Upper lobe of left lung (tissue), 6 donors: ENCODE results near the gene DENND2D. TPM values are rescaled to one million over a fixed set of nuclear protein-coding genes. Genes with fewer than 3 reads are reported as not detected.

ENCODE experiments used
- ATAC-seq, 2 donors: fragments of 200-7000 bp; cut with Tn5 transposase; one replicate each; pipeline ENCODE4 v1.9.1; 2022; ENCODE audit warnings: mild to moderate bottlenecking in 2 of 2, moderate library complexity in 2 of 2; ENCODE audit not compliant: low FRiP score in 2 of 2
- DNase-seq, 2 donors: peaks; one replicate each; pipeline ENCODE4 v3.0.0-alpha.2; 2019 to 2020
- H3K27ac ChIP-seq, 4 donors: fragments of 200-600 bp; sonication (generic); one replicate each; pipeline ENCODE4 v1.5.1; 2016 to 2019
- H3K27me3 ChIP-seq, 4 donors: fragments of 200-600 bp; sonication (generic); one replicate each; pipeline ENCODE4 v1.5.1; 2017 to 2019
- H3K36me3 ChIP-seq, 4 donors: fragments of 200-600 bp; sonication (generic); one replicate each; pipeline ENCODE4 v1.5.1; 2016 to 2019
- H3K4me1 ChIP-seq, 4 donors: fragments of 200-600 bp; sonication (generic); one replicate each; pipeline ENCODE4 v1.5.1; 2018 to 2019
- H3K4me3 ChIP-seq, 4 donors: fragments of 200-600 bp; sonication (generic); one replicate each; pipeline ENCODE4 v1.5.1; 2017 to 2019; ENCODE audit warnings: mild to moderate bottlenecking in 2 of 4, moderate library complexity in 1 of 4
- H3K9me3 ChIP-seq, 4 donors: fragments of 200-600 bp; sonication (generic); one replicate each; pipeline ENCODE4 v1.5.1; 2018 to 2019
- EP300 ChIP-seq, 4 donors: sonication (generic); formaldehyde crosslinking; IDR thresholded peaks; one replicate each; pipeline ENCODE4 v1.5.1; 2017; ENCODE audit warnings: antibody characterized with exemption in 4 of 4, control low read depth in 2 of 4
- POLR2A ChIP-seq, 4 donors: fragments of 450-650 bp; IDR thresholded peaks; one replicate each; pipeline ENCODE4 v1.5.1; 2016 to 2017; ENCODE audit warnings: antibody characterized with exemption in 4 of 4, mild to moderate bottlenecking in 2 of 4
- POLR2AphosphoS5 ChIP-seq, 2 donors: sonication (generic); formaldehyde crosslinking; IDR thresholded peaks; one replicate each; pipeline ENCODE4 v1.5.1; 2017; ENCODE audit warnings: antibody characterized with exemption in 2 of 2
- WGBS, 2 donors: methylation state at CpG; one replicate each; pipeline ENCODE4 v1.1.5; 2017 to 2018; 5-methylcytosine and 5-hydroxymethylcytosine counted together
- total RNA-seq, 6 donors: library from RNA; depleted of rRNA in 4 of 6; stranded (reverse); fragments of >200 nt in 4 of 6; gene quantifications; one replicate each; pipeline versions ENCODE4 v1.1.0 to v1.2.1, GENCODE V29; 2016 to 2021
- TF ChIP-seq, protein P1 (sequence below), 6 experiments: fragments of 450-650 bp in 4 of 6; fragments of 200-600 bp in 2 of 6; sonication (generic) in 2 of 6; IDR thresholded peaks; one replicate each; pipeline ENCODE4 v1.5.1; 2016 to 2019; ENCODE audit warnings: antibody characterized with exemption in 6 of 6
- donor health status: DM: no; HTN: no; CAD: no; lungs with moderate emphysema.
- donor health status: DM: no; HTN: yes; CAD: no; lungs with severe emphysema.

Gene DENND2D
- total RNA-seq, 6 donors from 2014 or later, result 44.4 to 154 (median 64.8) TPM

DNA sequence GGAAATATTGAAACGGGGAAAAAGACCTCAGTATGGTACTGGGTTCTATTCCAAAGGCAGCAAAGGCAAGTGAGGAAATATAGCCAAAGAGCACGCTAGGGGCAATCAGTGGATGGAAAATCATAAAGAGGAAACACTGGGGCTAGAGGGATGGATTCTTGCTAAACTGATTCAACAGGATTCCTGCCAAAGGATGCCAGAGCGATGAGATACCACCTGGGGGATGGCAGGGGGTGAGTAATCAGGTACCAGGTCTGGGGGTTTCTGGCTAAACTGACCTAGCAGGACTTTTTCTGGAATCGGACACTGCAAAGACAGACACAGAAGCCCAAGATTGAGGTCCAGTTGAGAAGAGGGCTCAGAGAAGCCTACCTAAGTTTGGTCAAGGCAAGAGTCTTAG, 33.8 kb upstream of the DENND2D start:
- H3K36me3 ChIP-seq, result no peaks in the 10 kb centered on the region
- DNase-seq, result no peak
- TF ChIP-seq POLR2AphosphoS5 (IDR thresholded peaks at IDR 0.05) (no peak), EP300 (IDR thresholded peaks at IDR 0.05) (no peak), POLR2A (IDR thresholded peaks at IDR 0.05) (no peak)
- TF ChIP-seq, protein P1, sequence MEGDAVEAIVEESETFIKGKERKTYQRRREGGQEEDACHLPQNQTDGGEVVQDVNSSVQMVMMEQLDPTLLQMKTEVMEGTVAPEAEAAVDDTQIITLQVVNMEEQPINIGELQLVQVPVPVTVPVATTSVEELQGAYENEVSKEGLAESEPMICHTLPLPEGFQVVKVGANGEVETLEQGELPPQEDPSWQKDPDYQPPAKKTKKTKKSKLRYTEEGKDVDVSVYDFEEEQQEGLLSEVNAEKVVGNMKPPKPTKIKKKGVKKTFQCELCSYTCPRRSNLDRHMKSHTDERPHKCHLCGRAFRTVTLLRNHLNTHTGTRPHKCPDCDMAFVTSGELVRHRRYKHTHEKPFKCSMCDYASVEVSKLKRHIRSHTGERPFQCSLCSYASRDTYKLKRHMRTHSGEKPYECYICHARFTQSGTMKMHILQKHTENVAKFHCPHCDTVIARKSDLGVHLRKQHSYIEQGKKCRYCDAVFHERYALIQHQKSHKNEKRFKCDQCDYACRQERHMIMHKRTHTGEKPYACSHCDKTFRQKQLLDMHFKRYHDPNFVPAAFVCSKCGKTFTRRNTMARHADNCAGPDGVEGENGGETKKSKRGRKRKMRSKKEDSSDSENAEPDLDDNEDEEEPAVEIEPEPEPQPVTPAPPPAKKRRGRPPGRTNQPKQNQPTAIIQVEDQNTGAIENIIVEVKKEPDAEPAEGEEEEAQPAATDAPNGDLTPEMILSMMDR (IDR thresholded peaks at IDR 0.05), result no peak
- no peak overlapping the region for H3K27ac ChIP-seq
- H3K27me3 ChIP-seq, result no peaks in the 10 kb centered on the region
- ATAC-seq, result no peak
- H3K4me3 ChIP-seq, result no peak overlapping the region
- 89 to 93% methylated on average over 4 of the region's 4 CpGs for WGBS, 2 donors
- H3K4me1 ChIP-seq, result peaks cover 0 to 3% (median 0%) of the 10 kb centered on the region in 4 donors
- no peaks in the 10 kb centered on the region for H3K9me3 ChIP-seq

DNA sequence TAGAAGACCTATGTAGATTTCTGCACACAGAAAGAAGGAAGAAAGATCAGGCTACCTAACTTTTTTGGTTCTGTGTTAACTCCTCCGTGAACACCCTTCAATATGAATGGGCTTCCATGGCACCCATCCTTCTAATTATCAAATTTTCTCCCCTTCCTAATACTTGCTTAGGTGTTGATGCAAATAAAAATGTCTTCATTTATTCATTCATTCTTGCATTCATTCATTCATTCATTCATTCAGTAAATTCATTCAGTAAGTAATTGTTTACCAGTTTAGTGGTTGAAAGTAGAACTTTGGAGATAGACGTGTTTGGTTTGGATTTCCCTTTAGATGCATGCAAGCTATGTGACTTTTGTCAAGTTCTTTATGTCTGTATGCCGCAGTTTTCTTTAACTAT, 31.7 kb upstream of the DENND2D start:
- H3K4me3 ChIP-seq, result no peak overlapping the region
- no peak for TF ChIP-seq POLR2A (IDR thresholded peaks at IDR 0.05)
- no peak for TF ChIP-seq EP300 (IDR thresholded peaks at IDR 0.05)
- TF ChIP-seq, protein P1 (IDR thresholded peaks at IDR 0.05), result no peak
- TF ChIP-seq POLR2AphosphoS5 (IDR thresholded peaks at IDR 0.05), result no peak
- no peaks in the 10 kb centered on the region for H3K27me3 ChIP-seq
- H3K9me3 ChIP-seq, result no peaks in the 10 kb centered on the region
- peaks cover 4 to 18% (median 14%) of the 10 kb centered on the region in 4 donors for H3K4me1 ChIP-seq
- ATAC-seq (no peak), DNase-seq (no peak)
- no peaks in the 10 kb centered on the region for H3K36me3 ChIP-seq
- WGBS, 2 donors, result 92 to 95% methylated on average over 3 of the region's 3 CpGs
- H3K27ac ChIP-seq, result no peak overlapping the region

DNA sequence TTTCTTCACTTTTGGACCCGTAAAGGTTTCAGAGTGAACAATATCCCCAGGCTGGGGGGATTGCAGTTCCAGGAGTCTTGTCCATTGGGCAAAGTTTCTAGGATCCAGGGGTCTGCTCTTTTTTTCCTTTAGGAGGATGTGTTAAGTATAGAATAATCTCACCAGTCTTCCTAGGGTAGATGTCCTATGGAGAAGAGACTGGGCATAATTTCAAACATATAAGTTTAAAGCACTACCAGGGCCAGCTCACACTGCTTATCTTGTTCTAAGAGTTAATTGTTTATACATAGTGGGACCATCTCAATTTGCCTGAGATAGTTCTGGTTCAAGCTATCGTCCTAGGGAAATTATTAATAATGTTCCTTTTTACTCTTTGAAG, 28.3 kb upstream of the DENND2D start:
- no peak for ATAC-seq
- Histone ChIP-seq H3K9me3 (no peaks in the 10 kb centered on the region), H3K4me3 (no peak overlapping the region), H3K36me3 (no peaks in the 10 kb centered on the region), H3K4me1 (peaks cover 10 to 22% (median 19%) of the 10 kb centered on the region in 4 donors), H3K27ac (peak overlapping the region in 1 of 4 donors; percentile 8), H3K27me3 (no peaks in the 10 kb centered on the region)
- WGBS, 2 donors, result 80 to 84% methylated on average over 2 of the region's 2 CpGs
- no peak for TF ChIP-seq POLR2AphosphoS5 (IDR thresholded peaks at IDR 0.05)
- TF ChIP-seq POLR2A (IDR thresholded peaks at IDR 0.05), result no peak
- no peak for TF ChIP-seq EP300 (IDR thresholded peaks at IDR 0.05)
- TF ChIP-seq, protein P1 (IDR thresholded peaks at IDR 0.05), result no peak
- DNase-seq, result no peak

DNA sequence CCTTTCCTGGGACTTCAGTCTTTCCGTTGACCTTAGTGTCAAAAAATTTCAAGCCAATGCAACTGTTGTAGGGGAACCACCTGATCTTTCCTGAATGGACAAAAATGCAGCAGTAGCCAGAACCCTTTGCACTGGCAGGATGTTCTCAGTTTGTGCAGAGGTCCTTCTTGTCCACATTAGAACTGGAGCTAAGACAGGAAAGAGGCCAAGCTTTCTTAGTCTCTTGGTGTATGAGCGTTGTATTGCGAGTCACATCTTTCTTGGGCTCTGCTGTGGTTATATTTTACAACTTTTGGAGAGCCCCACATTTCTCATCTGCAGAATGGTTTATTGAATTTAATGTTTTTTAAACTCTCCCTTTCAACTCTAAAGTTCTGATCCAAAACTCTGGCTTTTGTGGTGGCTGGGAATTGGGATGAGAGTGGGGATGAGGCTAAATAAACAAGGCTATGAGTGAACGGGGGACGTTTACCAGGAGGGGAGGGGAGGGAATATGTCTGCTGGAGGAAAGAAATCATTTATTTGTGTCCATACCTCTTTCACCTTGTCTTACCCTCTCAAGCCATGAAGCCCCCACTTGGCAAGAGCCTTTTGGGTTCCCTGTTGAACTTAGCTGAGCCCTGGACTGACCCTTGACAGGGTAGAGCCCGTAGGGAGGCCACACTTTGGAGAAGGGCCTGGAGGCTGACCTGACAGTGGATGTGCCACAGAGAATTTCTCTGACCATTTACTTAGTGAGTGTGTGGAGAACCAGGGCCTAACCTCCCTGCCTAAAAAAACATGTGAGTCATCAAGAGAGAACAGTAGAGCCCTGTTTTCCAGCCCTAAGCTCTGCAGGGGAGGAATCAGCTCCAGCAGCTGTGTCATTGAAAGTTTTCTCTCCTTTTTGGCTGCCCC, 27.7 kb upstream of the DENND2D start:
- peaks cover 10 to 24% (median 20%) of the 10 kb centered on the region in 4 donors for H3K4me1 ChIP-seq
- no peaks in the 10 kb centered on the region for H3K36me3 ChIP-seq
- DNase-seq, result no peak
- TF ChIP-seq POLR2A (IDR thresholded peaks at IDR 0.05) (no peak), EP300 (IDR thresholded peaks at IDR 0.05) (no peak), POLR2AphosphoS5 (IDR thresholded peaks at IDR 0.05) (no peak)
- TF ChIP-seq, protein P1 (IDR thresholded peaks at IDR 0.05), result no peak
- WGBS, 2 donors, result 70 to 81% methylated on average over 6 of the region's 6 CpGs
- H3K27ac ChIP-seq, result peak overlapping the region in 2 of 4 donors; percentile 8 to 19
- peak; percentile 77 to 92 for ATAC-seq
- no peaks in the 10 kb centered on the region for H3K27me3 ChIP-seq
- H3K4me3 ChIP-seq, result no peak overlapping the region
- H3K9me3 ChIP-seq, result no peaks in the 10 kb centered on the region
